ENCODE measurements around the gene PDE4B.

The PDE4B gene

GRCh38 chr1:66284746-66285145, 492.1 kb downstream of the PDE4B start:
- DNase-seq (ENCODE audit: low read depth in 2 of 2): no peak

GRCh38 chr1:66285618-66286270, 493.0 kb downstream of the PDE4B start:
- no peak for DNase-seq (ENCODE audit: low read depth in 2 of 2)

GRCh38 chr1:66286307-66286706, 493.6 kb downstream of the PDE4B start:
- no peak for DNase-seq (ENCODE audit: low read depth in 2 of 2)

GRCh38 chr1:66288048-66288447, 495.4 kb downstream of the PDE4B start:
- no peak for DNase-seq (ENCODE audit: low read depth in 2 of 2)

- no peak for DNase-seq (ENCODE audit: low read depth in 2 of 2)
Measured at GRCh38 chr1:66290761-66291530, 498.3 kb downstream of the PDE4B start.

GRCh38 chr1:66291531-66291864, 498.8 kb downstream of the PDE4B start:
- no peak for DNase-seq (ENCODE audit: low read depth in 2 of 2)

GRCh38 chr1:66292305-66292704, 499.6 kb downstream of the PDE4B start:
- DNase-seq (ENCODE audit: low read depth in 2 of 2): no peak

- no peak for DNase-seq (ENCODE audit: low read depth in 2 of 2)
Measured at GRCh38 chr1:66292944-66293343, 500.2 kb downstream of the PDE4B start.

- no peak for DNase-seq (ENCODE audit: low read depth in 2 of 2)
Measured at GRCh38 chr1:66294707-66295370, 502.1 kb downstream of the PDE4B start.

- no peak for DNase-seq (ENCODE audit: low read depth in 2 of 2)
Measured at GRCh38 chr1:66295803-66296202, 503.1 kb downstream of the PDE4B start.

- DNase-seq (ENCODE audit: low read depth in 2 of 2): no peak
Measured at GRCh38 chr1:66296370-66296769, 503.7 kb downstream of the PDE4B start.

- no peak for DNase-seq (ENCODE audit: low read depth in 2 of 2)
Measured at GRCh38 chr1:66296951-66297350, 504.3 kb downstream of the PDE4B start.

- no peak for DNase-seq (ENCODE audit: low read depth in 2 of 2)
Measured at GRCh38 chr1:66298464-66298863, 505.8 kb downstream of the PDE4B start.

- DNase-seq (ENCODE audit: low read depth in 2 of 2): no peak
Measured at GRCh38 chr1:66300280-66300971, 507.7 kb downstream of the PDE4B start.

GRCh38 chr1:66300972-66301451, 508.3 kb downstream of the PDE4B start:
- DNase-seq (ENCODE audit: low read depth in 2 of 2): no peak

- DNase-seq (ENCODE audit: low read depth in 2 of 2): no peak
Measured at GRCh38 chr1:66302184-66302742, 509.6 kb downstream of the PDE4B start.

GRCh38 chr1:66302815-66303214, 510.1 kb downstream of the PDE4B start:
- DNase-seq (ENCODE audit: low read depth in 2 of 2): no peak

- no peak for DNase-seq (ENCODE audit: low read depth in 2 of 2)
Measured at GRCh38 chr1:66303646-66304045, 511.0 kb downstream of the PDE4B start.

GRCh38 chr1:66304128-66304527, 511.4 kb downstream of the PDE4B start:
- DNase-seq (ENCODE audit: low read depth in 2 of 2): no peak

GRCh38 chr1:66305927-66306326, 513.2 kb downstream of the PDE4B start:
- no peak for DNase-seq (ENCODE audit: low read depth in 2 of 2)

GRCh38 chr1:66309006-66309741, 516.5 kb downstream of the PDE4B start:
- no peak for DNase-seq (ENCODE audit: low read depth in 2 of 2)

All from stimulated activated CD8-positive, alpha-beta memory T cell treated with anti-CD3 and anti-CD28 coated beads, Interleukin-7, amount 100 ng/mL, for 1 hour (primary cell).